GM12892 (cell line): ENCODE results near the gene FOXN1.

Experiments used
- POLR2A ChIP-seq: IDR thresholded peaks from 2 replicates; pipeline ENCODE4 v1.6.1; 2011; ENCODE audit warnings: low read depth, low read length, control low read depth
- POLR2AphosphoS5 ChIP-seq: IDR thresholded peaks from 2 replicates; pipeline ENCODE4 v1.6.1; 2011; ENCODE audit warnings: low read depth, low read length, control low read depth
- TAF1 ChIP-seq: IDR thresholded peaks from 2 replicates; pipeline ENCODE4 v1.6.1; 2011; ENCODE audit warnings: low read depth, mild to moderate bottlenecking, control low read depth, low read length, borderline replicate concordance

GRCh38 chr17:28513476-28513875 lies 7.3 kb downstream of the FOXN1 start:
- TF ChIP-seq POLR2A: no peak
- no peak for TF ChIP-seq TAF1
- TF ChIP-seq POLR2AphosphoS5: no peak
